HEK293T (cell line): ENCODE measurements around the gene SGCB.

Source experiments
- CTCF ChIA-PET: fragments of 350-600 bp; formaldehyde crosslinking; extraction: SDS; loops from one replicate; lab custom pipeline; 2021; ENCODE audit warnings: antibody characterized with exemption, inconsistent platforms; lab: Yijun Ruan, JAX
- POLR2A ChIA-PET: fragments of 350-600 bp; formaldehyde crosslinking; extraction: SDS; loops from one replicate; lab custom pipeline; 2020; ENCODE audit warnings: antibody characterized with exemption, inconsistent platforms; lab: Yijun Ruan, JAX
- DNase-seq: peaks from one replicate; pipeline ENCODE4 v3.0.0; 2012; ENCODE audit warnings: mixed read lengths; ENCODE audit errors: extremely low spot score
- ARNT ChIP-seq: fragments of 450-650 bp; IDR thresholded peaks from 2 replicates; pipeline ENCODE4 v1.6.1; 2017; ENCODE audit warnings: mild to moderate bottlenecking
- BHLHE40 ChIP-seq: fragments of 450-650 bp; IDR thresholded peaks from 2 replicates; pipeline ENCODE4 v1.6.1; 2016; ENCODE audit warnings: mild to moderate bottlenecking, moderate library complexity, borderline replicate concordance
- CTBP1 ChIP-seq: fragments of 450-650 bp; IDR thresholded peaks from 2 replicates; pipeline ENCODE4 v1.6.1; 2016; ENCODE audit warnings: borderline replicate concordance
- ELF4 ChIP-seq: fragments of 450-650 bp; IDR thresholded peaks from 2 replicates; pipeline ENCODE4 v1.6.1; 2017; ENCODE audit warnings: antibody characterized with exemption
- FOXA1 ChIP-seq: fragments of 450-650 bp; IDR thresholded peaks from 2 replicates; pipeline ENCODE4 v1.6.1; 2016; ENCODE audit warnings: mild to moderate bottlenecking
- FOXK2 ChIP-seq: fragments of 450-650 bp; IDR thresholded peaks from 2 replicates; pipeline ENCODE4 v1.6.1; 2016; ENCODE audit warnings: mild to moderate bottlenecking
- FOXM1 ChIP-seq: fragments of 450-650 bp; IDR thresholded peaks from 2 replicates; pipeline ENCODE4 v1.6.1; 2017; ENCODE audit warnings: mild to moderate bottlenecking, borderline replicate concordance
- HDGF ChIP-seq: fragments of 450-650 bp; IDR thresholded peaks from 2 replicates; pipeline ENCODE4 v1.6.1; 2017; ENCODE audit warnings: antibody characterized with exemption, borderline replicate concordance
- L3MBTL2 ChIP-seq: fragments of 450-650 bp; conservative IDR thresholded peaks from 2 replicates; pipeline ENCODE4 v1.6.1; 2016; ENCODE audit warnings: mild to moderate bottlenecking
- LEF1 ChIP-seq: fragments of 450-650 bp; IDR thresholded peaks from 2 replicates; pipeline ENCODE4 v1.6.1; 2017; ENCODE audit warnings: mild to moderate bottlenecking, borderline replicate concordance
- NFRKB ChIP-seq: fragments of 450-650 bp; IDR thresholded peaks from 2 replicates; pipeline ENCODE4 v1.6.1; 2016; ENCODE audit warnings: mild to moderate bottlenecking, moderate library complexity
- SP1 ChIP-seq: fragments of 450-650 bp; IDR thresholded peaks from 2 replicates; pipeline ENCODE4 v1.6.1; 2017
- SUZ12 ChIP-seq: fragments of 450-650 bp; IDR thresholded peaks from 2 replicates; pipeline ENCODE4 v1.6.1; 2016; ENCODE audit warnings: mild to moderate bottlenecking
- TARDBP ChIP-seq: fragments of 450-650 bp; IDR thresholded peaks from 2 replicates; pipeline ENCODE4 v1.6.1; 2016
- ZNF384 ChIP-seq: fragments of 450-650 bp; IDR thresholded peaks from 2 replicates; pipeline ENCODE4 v1.6.1; 2016
- TF ChIP-seq, protein P1 (sequence below): fragments of 450-650 bp; IDR thresholded peaks from 2 replicates; pipeline ENCODE4 v1.6.1; 2016

Gene SGCB

DNA sequence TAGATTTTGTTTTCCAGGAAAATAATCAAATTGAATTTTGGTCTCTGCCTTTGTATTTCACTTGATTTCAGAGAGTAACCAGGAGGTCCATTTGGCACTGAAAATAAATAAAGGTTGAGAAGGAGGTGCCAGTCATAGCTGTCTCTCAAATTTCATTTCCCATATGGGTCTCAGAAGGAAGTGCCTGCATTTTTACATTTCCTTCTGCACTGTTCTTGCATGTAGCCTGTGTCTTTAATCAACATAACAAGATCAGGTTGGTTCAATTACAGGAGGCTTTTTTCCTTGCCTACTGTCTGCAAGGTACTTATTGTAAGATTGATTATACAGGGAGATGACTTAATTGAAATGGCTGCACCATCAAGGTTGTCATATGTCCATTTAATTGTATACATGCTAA is 33.7 kb downstream of the SGCB start:
- no peak for TF ChIP-seq SP1
- TF ChIP-seq ARNT: no peak
- POLR2A ChIA-PET: no interaction called here
- CTCF ChIA-PET: no interaction called here
- no peak for DNase-seq

DNA sequence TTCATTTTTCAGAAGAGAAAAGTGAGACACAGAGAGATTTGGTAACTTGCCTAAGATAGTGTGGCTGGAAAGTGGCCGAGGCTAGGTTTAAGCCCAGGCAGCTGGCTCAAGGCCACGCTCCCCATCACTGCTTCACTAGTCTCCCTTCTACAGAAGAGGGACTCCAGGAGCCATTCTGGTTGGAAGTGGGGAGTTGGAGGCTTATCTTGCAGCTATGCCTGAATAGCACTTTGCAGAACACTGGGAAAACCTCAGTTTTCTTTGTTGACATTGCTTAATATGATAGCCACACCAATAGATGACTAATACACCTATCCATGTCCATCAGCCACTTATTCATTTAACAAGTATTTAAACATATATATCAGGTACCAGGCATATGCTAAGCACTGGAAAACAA is 36.5 kb downstream of the SGCB start:
- CTCF ChIA-PET: no interaction called here
- TF ChIP-seq ELF4: no peak
- no peak for TF ChIP-seq TARDBP
- no peak for TF ChIP-seq LEF1
- TF ChIP-seq BHLHE40: no peak
- TF ChIP-seq NFRKB: no peak
- no peak for TF ChIP-seq SP1
- no peak for DNase-seq
- POLR2A ChIA-PET: no interaction called here

DNA sequence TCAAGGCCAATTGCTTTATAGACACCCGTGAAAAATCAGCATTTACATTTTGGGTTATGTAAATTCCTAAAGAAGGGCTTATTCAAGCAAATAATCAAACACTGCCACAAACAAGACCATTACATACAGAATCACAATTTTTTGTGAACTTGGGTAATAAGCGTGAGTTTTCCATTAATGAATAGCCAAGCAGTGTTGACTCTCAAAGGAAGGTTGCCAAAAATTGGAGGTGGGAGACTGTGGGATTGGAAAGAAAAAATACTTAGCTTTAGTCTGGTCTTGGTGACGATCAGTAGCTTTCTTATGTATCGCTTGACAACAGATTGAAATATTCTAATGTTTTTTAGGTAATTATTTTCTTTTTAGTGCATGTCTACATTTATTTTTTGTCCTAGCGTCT is 38.8 kb downstream of the SGCB start:
- CTCF ChIA-PET: no interaction called here
- TF ChIP-seq SP1 (no peak), SUZ12 (no peak), ELF4 (no peak), FOXK2 (no peak), BHLHE40 (no peak), FOXM1 (no peak), LEF1 (no peak), NFRKB (no peak)

DNA sequence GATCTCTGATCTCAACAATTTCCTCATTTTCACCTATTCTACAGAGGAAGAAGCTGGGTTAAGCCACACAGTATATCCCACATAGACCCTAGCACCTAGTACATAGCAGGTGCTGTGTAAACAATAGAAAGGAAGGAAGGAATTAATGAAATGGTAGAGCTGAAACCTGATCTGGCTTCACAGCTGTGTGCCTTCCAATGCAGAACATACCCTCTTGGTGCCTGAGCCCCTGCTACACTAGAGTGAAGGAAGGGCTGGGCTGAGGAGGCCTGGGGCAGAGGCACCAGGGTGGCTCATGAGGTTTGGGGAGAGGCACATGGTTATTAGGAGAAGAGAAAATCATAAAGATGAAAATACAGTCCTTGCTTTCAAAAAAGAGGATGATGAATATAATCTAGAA is 39.3 kb downstream of the SGCB start:
- ChIA-PET POLR2A (no interaction called here), CTCF (no interaction called here)
- TF ChIP-seq SP1 (no peak), ZNF384 (no peak), BHLHE40 (no peak), SUZ12 (no peak), FOXM1 (no peak), CTBP1 (no peak), FOXA1 (no peak), HDGF (no peak)
- TF ChIP-seq, protein P1, sequence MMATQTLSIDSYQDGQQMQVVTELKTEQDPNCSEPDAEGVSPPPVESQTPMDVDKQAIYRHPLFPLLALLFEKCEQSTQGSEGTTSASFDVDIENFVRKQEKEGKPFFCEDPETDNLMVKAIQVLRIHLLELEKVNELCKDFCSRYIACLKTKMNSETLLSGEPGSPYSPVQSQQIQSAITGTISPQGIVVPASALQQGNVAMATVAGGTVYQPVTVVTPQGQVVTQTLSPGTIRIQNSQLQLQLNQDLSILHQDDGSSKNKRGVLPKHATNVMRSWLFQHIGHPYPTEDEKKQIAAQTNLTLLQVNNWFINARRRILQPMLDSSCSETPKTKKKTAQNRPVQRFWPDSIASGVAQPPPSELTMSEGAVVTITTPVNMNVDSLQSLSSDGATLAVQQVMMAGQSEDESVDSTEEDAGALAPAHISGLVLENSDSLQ: no peak
- no peak for DNase-seq

More for the DNA sequence above, 38.8 kb downstream of the SGCB start:
- DNase-seq: no peak
- POLR2A ChIA-PET: no interaction called here

DNA sequence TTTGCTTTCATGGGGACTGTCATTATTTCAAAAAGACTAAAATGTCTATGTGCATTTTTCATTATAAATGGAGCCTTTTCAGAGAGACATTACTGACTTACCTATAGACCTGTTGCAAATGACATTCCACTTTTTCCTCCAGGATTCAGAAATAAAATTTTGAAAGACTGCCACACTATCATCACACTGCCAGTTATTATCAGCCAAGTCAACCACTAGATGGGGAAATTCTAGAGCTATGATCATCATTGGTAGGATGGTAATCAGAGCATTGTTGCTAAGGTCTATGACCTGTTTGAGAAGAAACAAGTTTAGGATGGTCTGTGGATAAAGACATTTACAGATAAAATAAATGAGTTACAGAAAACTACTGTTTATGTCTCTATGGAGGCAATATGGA is 40.5 kb downstream of the SGCB start:
- no peak for DNase-seq
- TF ChIP-seq FOXA1 (no peak), L3MBTL2 (no peak)
- CTCF ChIA-PET: no interaction called here
- POLR2A ChIA-PET: no interaction called here

DNA sequence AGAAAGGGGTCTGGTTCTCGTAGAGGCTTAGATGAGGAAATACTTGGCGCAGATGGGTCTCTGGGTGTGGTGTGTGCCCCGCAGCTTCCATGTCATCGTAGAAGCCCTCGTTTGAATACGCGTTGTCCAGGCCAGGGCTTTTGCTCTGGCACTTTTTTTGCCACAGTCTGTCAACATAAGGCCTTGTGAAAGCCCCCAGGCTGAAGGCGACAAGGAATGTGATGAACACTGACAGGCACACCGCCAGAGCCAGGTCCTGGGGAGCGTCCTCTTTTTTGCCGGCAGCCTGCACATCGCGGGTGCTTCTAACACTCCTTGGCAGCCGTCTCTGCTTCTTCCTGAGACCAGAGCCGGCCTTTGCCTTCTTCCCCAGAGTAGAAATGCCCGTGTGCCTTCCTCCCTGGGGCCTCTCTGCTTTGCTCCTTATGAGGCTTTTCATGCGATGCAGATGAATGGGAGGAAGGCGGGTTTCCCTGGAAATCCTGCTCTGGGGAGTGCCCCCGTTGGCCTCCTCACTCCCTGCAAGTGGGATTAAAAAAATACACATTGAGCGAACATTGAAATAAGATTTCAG is 42.4 kb downstream of the SGCB start:
- POLR2A ChIA-PET: no interaction called here
- no peak for TF ChIP-seq L3MBTL2
- no peak for TF ChIP-seq CTBP1
- TF ChIP-seq FOXK2: no peak
- TF ChIP-seq FOXA1: no peak
- TF ChIP-seq FOXM1: no peak
- no peak for TF ChIP-seq SUZ12
- no peak for TF ChIP-seq BHLHE40
- no peak for TF ChIP-seq NFRKB
- TF ChIP-seq, protein P1: no peak
- TF ChIP-seq HDGF: no peak
- TF ChIP-seq ARNT: no peak
- no peak for TF ChIP-seq ZNF384
- TF ChIP-seq LEF1: no peak
- no peak for TF ChIP-seq ELF4
- no peak for TF ChIP-seq TARDBP
- no peak for TF ChIP-seq SP1
- CTCF ChIA-PET: no interaction called here
- DNase-seq: no peak
